ENCODE data around the gene RNF217. TPM values are rescaled to one million over a fixed set of nuclear protein-coding genes. Genes with fewer than 3 reads are reported as not detected.

Gene RNF217
- total RNA-seq, 4 donors from 2014 or later = 4.5 to 15.5 (median 12.4) TPM

DNA sequence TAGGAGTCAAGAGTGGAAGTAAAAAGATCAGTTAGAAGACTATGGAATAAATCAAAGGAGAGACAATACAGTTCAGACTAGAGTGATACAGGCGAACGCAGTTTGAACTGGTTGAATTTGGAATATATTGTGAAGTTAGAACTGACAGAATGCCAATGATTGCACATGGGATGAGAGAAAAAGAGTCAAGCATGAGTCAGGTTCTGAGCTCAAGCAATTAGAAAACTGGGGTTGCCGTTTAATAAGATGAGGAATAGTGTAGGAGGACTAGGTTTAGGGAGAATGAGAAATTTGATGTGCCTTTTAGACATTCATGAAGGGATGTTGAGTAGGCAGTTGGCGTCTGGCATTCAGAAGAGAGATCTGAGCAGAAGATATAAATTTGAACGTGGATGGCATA, 8.0 kb downstream of the RNF217 start:
- Histone ChIP-seq H3K4me1 (peaks cover 48 to 54% of the 10 kb centered on the region in 2 donors), H3K27ac (peak overlapping the region in 3 of 4 donors; percentile 0 to 90 (median 56)), H3K4me3 (no peak overlapping the region), H3K9me3 (no peaks in the 10 kb centered on the region), H3K36me3 (peaks cover 0 to 10% of the 10 kb centered on the region in 2 donors), H3K27me3 (no peaks in the 10 kb centered on the region)
- ATAC-seq (no peak), DNase-seq (no peak)
- no peak for TF ChIP-seq POLR2A (IDR thresholded peaks at IDR 0.05)
- TF ChIP-seq, protein P1, sequence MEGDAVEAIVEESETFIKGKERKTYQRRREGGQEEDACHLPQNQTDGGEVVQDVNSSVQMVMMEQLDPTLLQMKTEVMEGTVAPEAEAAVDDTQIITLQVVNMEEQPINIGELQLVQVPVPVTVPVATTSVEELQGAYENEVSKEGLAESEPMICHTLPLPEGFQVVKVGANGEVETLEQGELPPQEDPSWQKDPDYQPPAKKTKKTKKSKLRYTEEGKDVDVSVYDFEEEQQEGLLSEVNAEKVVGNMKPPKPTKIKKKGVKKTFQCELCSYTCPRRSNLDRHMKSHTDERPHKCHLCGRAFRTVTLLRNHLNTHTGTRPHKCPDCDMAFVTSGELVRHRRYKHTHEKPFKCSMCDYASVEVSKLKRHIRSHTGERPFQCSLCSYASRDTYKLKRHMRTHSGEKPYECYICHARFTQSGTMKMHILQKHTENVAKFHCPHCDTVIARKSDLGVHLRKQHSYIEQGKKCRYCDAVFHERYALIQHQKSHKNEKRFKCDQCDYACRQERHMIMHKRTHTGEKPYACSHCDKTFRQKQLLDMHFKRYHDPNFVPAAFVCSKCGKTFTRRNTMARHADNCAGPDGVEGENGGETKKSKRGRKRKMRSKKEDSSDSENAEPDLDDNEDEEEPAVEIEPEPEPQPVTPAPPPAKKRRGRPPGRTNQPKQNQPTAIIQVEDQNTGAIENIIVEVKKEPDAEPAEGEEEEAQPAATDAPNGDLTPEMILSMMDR (IDR thresholded peaks at IDR 0.05 in 4 of 5, conservative IDR thresholded peaks at IDR 0.05 in 1 of 5) = no peak
- intact Hi-C loops (cut with DNase I; ENCODE audit: low total_unique reads) = no loop called here
- in situ Hi-C loops (cut with MboI; ENCODE audit: low sequenced_read_pairs in 4 of 4) = no loop called here

DNA sequence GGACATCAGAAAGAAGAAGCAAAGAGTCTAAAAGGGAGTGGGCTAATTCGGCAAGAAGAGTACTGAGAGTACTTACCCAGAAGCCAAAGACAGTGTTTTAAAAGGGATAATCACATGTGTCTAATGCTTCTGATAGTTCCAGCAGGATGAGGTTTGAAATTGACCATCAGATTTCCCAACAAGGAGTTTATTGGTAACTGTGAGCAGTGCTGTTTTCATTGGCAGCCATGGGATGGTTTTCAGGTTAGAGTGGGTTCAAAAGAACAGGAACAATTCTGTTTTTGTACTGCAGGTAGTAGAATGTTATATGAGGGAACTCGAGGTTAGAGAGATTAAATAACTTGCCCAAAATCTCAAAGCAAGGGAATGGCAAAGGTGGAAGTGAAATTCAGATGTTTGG, 8.5 kb downstream of the RNF217 start:
- no peak for TF ChIP-seq POLR2A (IDR thresholded peaks at IDR 0.05)
- TF ChIP-seq, protein P1 (IDR thresholded peaks at IDR 0.05 in 4 of 5, conservative IDR thresholded peaks at IDR 0.05 in 1 of 5) = no peak
- DNase-seq (no peak), ATAC-seq (no peak)
- in situ Hi-C loops (cut with MboI; ENCODE audit: low sequenced_read_pairs in 4 of 4) (no loop called here), intact Hi-C loops (cut with DNase I; ENCODE audit: low total_unique reads) (no loop called here)
- peak overlapping the region in 1 of 4 donors; percentile 90 for H3K27ac ChIP-seq
- peaks cover 43 to 49% of the 10 kb centered on the region in 2 donors for H3K4me1 ChIP-seq
- peaks cover 0 to 10% of the 10 kb centered on the region in 2 donors for H3K36me3 ChIP-seq
- no peaks in the 10 kb centered on the region for H3K9me3 ChIP-seq
- H3K4me3 ChIP-seq = no peak overlapping the region
- H3K27me3 ChIP-seq = no peaks in the 10 kb centered on the region

- H3K9me3 ChIP-seq = peaks cover 0 to 7% (median 6%) of the 10 kb centered on the region in 3 donors
- intact Hi-C loops (cut with DNase I; ENCODE audit: low total_unique reads) (no loop called here), in situ Hi-C loops (cut with MboI; ENCODE audit: low sequenced_read_pairs in 4 of 4) (no loop called here)
- DNase-seq = no peak
- peak overlapping the region in 1 of 4 donors; percentile 23 for H3K27ac ChIP-seq
- peaks cover 0 to 17% of the 10 kb centered on the region in 2 donors for H3K36me3 ChIP-seq
- ATAC-seq = peak in 1 of 2 donors; percentile 32
- H3K4me1 ChIP-seq = peaks cover 16 to 20% of the 10 kb centered on the region in 2 donors
- TF ChIP-seq, protein P1 (IDR thresholded peaks at IDR 0.05 in 4 of 5, conservative IDR thresholded peaks at IDR 0.05 in 1 of 5) = no peak
- no peak for TF ChIP-seq POLR2A (IDR thresholded peaks at IDR 0.05)
- no peak overlapping the region for H3K4me3 ChIP-seq
- no peaks in the 10 kb centered on the region for H3K27me3 ChIP-seq
Observed at GRCh38 chr6:124973780-124974179, 11.5 kb downstream of the RNF217 start.

DNA sequence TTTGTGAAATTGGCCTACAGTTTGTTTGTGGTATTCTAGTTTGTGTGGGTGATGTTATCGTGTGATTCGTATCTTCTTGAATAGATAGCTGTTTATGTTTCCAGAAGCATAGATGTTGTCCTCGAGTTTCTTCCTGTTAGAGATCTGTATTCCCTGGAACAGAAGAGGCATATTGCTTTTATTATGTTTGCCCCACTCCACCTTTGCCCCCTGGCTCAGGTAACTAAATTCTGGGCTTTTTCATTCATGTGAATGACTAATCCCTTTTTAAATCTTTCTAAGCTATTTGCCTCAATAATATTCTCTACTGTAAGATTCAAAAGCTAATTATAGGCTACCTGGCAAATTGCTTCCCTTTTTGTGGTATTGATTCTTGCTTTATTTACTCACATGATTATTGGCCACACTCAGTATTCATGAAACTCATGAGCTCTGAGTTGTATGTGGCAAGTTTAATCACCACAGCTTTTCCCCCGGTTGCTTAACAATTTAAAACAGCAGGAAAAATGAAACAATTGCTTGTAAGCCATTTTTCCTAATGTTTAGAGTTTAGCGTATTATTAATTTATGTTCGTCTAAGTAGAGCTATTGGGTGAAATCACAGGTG, 12.6 kb downstream of the RNF217 start:
- intact Hi-C loops (cut with DNase I; ENCODE audit: low total_unique reads) (no loop called here), in situ Hi-C loops (cut with MboI; ENCODE audit: low sequenced_read_pairs in 4 of 4) (loop anchor here in 1 of 4 donors (25.0 kb wide), 1 partner anchor 312 kb away; no protein-coding TSS in a partner anchor)
- Histone ChIP-seq H3K27me3 (no peaks in the 10 kb centered on the region), H3K4me1 (peaks cover 9 to 11% of the 10 kb centered on the region in 2 donors), H3K36me3 (peaks cover 0 to 19% of the 10 kb centered on the region in 2 donors), H3K27ac (no peak overlapping the region), H3K9me3 (peaks cover 0 to 7% (median 6%) of the 10 kb centered on the region in 3 donors), H3K4me3 (no peak overlapping the region)
- no peak for DNase-seq
- no peak for TF ChIP-seq POLR2A (IDR thresholded peaks at IDR 0.05)
- TF ChIP-seq, protein P1 (IDR thresholded peaks at IDR 0.05 in 4 of 5, conservative IDR thresholded peaks at IDR 0.05 in 1 of 5) = no peak
- no peak for ATAC-seq
